ENCODE data around the gene PTGFRN.

The PTGFRN gene

GRCh38 chr1:116982319-116983004, 72.7 kb downstream of the PTGFRN start:
- Histone ChIP-seq H3K27ac (ENCODE audit: low read length) (no peak overlapping the region), H3K9me2 (replicated peaks; ENCODE audit: insufficient read depth, low read length) (no peaks in the 10 kb centered on the region), H2AFZ (ENCODE audit: low read length) (no peak overlapping the region), H3K9ac (ENCODE audit: low read length) (no peak overlapping the region), H3K36me3 (replicated peaks; ENCODE audit: insufficient read depth, low read length) (no peaks in the 10 kb centered on the region), H3K4me3 (ENCODE audit: low read length) (no peak overlapping the region), H3K27me3 (replicated peaks; ENCODE audit: insufficient read depth, low read length) (no peaks in the 10 kb centered on the region), H3K9me3 (replicated peaks; ENCODE audit: insufficient read depth, low read length) (no peaks in the 10 kb centered on the region), H3K4me2 (ENCODE audit: low read depth, low read length) (no peak overlapping the region), H3K4me1 (ENCODE audit: low read length) (no peaks in the 10 kb centered on the region), H3K79me2 (ENCODE audit: low read length) (no peaks in the 10 kb centered on the region), H4K20me1 (ENCODE audit: insufficient read depth, low read length) (no peaks in the 10 kb centered on the region), H3F3A (ENCODE audit: insufficient read depth, low read length) (no peaks in the 10 kb centered on the region)
- no peak for DNase-seq
- TF ChIP-seq EZH2phosphoT487 (IDR thresholded peaks at IDR 0.05; ENCODE audit: low read length), result no peak
- no peak for TF ChIP-seq CTCF (IDR thresholded peaks at IDR 0.05; ENCODE audit: low read length)
- TF ChIP-seq EZH2 (optimal IDR thresholded peaks at IDR 0.05; ENCODE audit: low read depth, low read length), result no peak

- H3K27ac ChIP-seq (ENCODE audit: low read length), result no peak overlapping the region
- no peak for DNase-seq
- H3K27me3 ChIP-seq (replicated peaks; ENCODE audit: insufficient read depth, low read length), result no peaks in the 10 kb centered on the region
- no peak overlapping the region for H3K9ac ChIP-seq (ENCODE audit: low read length)
- H4K20me1 ChIP-seq (ENCODE audit: insufficient read depth, low read length), result no peaks in the 10 kb centered on the region
- H3K4me2 ChIP-seq (ENCODE audit: low read depth, low read length), result no peak overlapping the region
- H2AFZ ChIP-seq (ENCODE audit: low read length), result no peak overlapping the region
- TF ChIP-seq EZH2phosphoT487 (IDR thresholded peaks at IDR 0.05; ENCODE audit: low read length) (no peak), CTCF (IDR thresholded peaks at IDR 0.05; ENCODE audit: low read length) (no peak), EZH2 (optimal IDR thresholded peaks at IDR 0.05; ENCODE audit: low read depth, low read length) (no peak)
- H3K4me1 ChIP-seq (ENCODE audit: low read length), result no peaks in the 10 kb centered on the region
- H3K4me3 ChIP-seq (ENCODE audit: low read length), result no peak overlapping the region
- no peaks in the 10 kb centered on the region for H3F3A ChIP-seq (ENCODE audit: insufficient read depth, low read length)
- no peaks in the 10 kb centered on the region for H3K9me3 ChIP-seq (replicated peaks; ENCODE audit: insufficient read depth, low read length)
- no peaks in the 10 kb centered on the region for H3K9me2 ChIP-seq (replicated peaks; ENCODE audit: insufficient read depth, low read length)
- H3K79me2 ChIP-seq (ENCODE audit: low read length), result no peaks in the 10 kb centered on the region
- no peaks in the 10 kb centered on the region for H3K36me3 ChIP-seq (replicated peaks; ENCODE audit: insufficient read depth, low read length)
These were observed 73.4 kb downstream of the PTGFRN start for GRCh38 chr1:116983112-116983511.

GRCh38 chr1:116983678-116984077, 74.0 kb downstream of the PTGFRN start:
- Histone ChIP-seq H3K79me2 (ENCODE audit: low read length) (no peaks in the 10 kb centered on the region), H3K9ac (ENCODE audit: low read length) (no peak overlapping the region), H3K4me2 (ENCODE audit: low read depth, low read length) (no peak overlapping the region), H3F3A (ENCODE audit: insufficient read depth, low read length) (no peaks in the 10 kb centered on the region), H4K20me1 (ENCODE audit: insufficient read depth, low read length) (no peaks in the 10 kb centered on the region), H3K27ac (ENCODE audit: low read length) (no peak overlapping the region), H3K27me3 (replicated peaks; ENCODE audit: insufficient read depth, low read length) (no peaks in the 10 kb centered on the region), H3K36me3 (replicated peaks; ENCODE audit: insufficient read depth, low read length) (no peaks in the 10 kb centered on the region), H3K9me3 (replicated peaks; ENCODE audit: insufficient read depth, low read length) (no peaks in the 10 kb centered on the region), H3K9me2 (replicated peaks; ENCODE audit: insufficient read depth, low read length) (no peaks in the 10 kb centered on the region), H2AFZ (ENCODE audit: low read length) (no peak overlapping the region), H3K4me3 (ENCODE audit: low read length) (no peak overlapping the region), H3K4me1 (ENCODE audit: low read length) (no peaks in the 10 kb centered on the region)
- TF ChIP-seq EZH2phosphoT487 (IDR thresholded peaks at IDR 0.05; ENCODE audit: low read length) (no peak), EZH2 (optimal IDR thresholded peaks at IDR 0.05; ENCODE audit: low read depth, low read length) (no peak), CTCF (IDR thresholded peaks at IDR 0.05; ENCODE audit: low read length) (no peak)
- DNase-seq, result no peak
